MM.1S (cell line): ENCODE measurements around the gene SDHB.

Experiments
- DNase-seq: peaks from one replicate; pipeline ENCODE4 v3.0.0-alpha.2; 2015
- H2AFZ ChIP-seq: fragments of 300-600 bp; sonication (generic); 2 replicates; pipeline ENCODE4 v1.6.0; 2016; ENCODE audit warnings: antibody characterized with exemption, low read length
- H3F3A ChIP-seq: fragments of 300-600 bp; sonication (generic); 2 replicates; pipeline ENCODE4 v1.6.1; 2016; ENCODE audit warnings: mild to moderate bottlenecking, antibody characterized with exemption, low read length, moderate library complexity, mixed read lengths; ENCODE audit not compliant: insufficient read depth
- H3K27ac ChIP-seq: fragments of 300-600 bp; sonication (generic); 2 replicates; pipeline ENCODE4 v1.5.1; 2016; ENCODE audit warnings: mild to moderate bottlenecking, low read length
- H3K27me3 ChIP-seq: fragments of 300-600 bp; sonication (generic); replicated peaks from 2 replicates; pipeline ENCODE4 v1.6.0; 2016; ENCODE audit warnings: low read length; ENCODE audit not compliant: insufficient read depth
- H3K36me3 ChIP-seq: fragments of 300-600 bp; sonication (generic); replicated peaks from 2 replicates; pipeline ENCODE4 v1.6.1; 2016; ENCODE audit warnings: mild to moderate bottlenecking, low read length, mixed read lengths; ENCODE audit not compliant: insufficient read depth
- H3K4me1 ChIP-seq: fragments of 300-600 bp; sonication (generic); 2 replicates; pipeline ENCODE4 v1.6.1; 2016; ENCODE audit warnings: low read length, mixed read lengths
- H3K4me2 ChIP-seq: fragments of 300-600 bp; sonication (generic); 2 replicates; pipeline ENCODE4 v1.6.0; 2016; ENCODE audit warnings: low read depth, low read length
- H3K4me3 ChIP-seq: fragments of 300-600 bp; sonication (generic); 2 replicates; pipeline ENCODE4 v1.5.1; 2016; ENCODE audit warnings: low read length, mixed read lengths
- H3K79me2 ChIP-seq: fragments of 300-600 bp; sonication (generic); 2 replicates; pipeline ENCODE4 v1.6.1; 2016; ENCODE audit warnings: mixed run types, low read length, mixed read lengths
- H3K9ac ChIP-seq: fragments of 300-600 bp; sonication (generic); 2 replicates; pipeline ENCODE4 v1.6.1; 2016; ENCODE audit warnings: low read length, mixed read lengths
- H3K9me2 ChIP-seq: fragments of 300-600 bp; sonication (generic); replicated peaks from 2 replicates; pipeline ENCODE4 v1.6.1; 2016; ENCODE audit warnings: mild to moderate bottlenecking, low read length, mixed read lengths; ENCODE audit not compliant: insufficient read depth
- H3K9me3 ChIP-seq: fragments of 300-600 bp; sonication (generic); replicated peaks from 2 replicates; pipeline ENCODE4 v1.6.1; 2016; ENCODE audit warnings: mild to moderate bottlenecking, low read length, mixed read lengths; ENCODE audit not compliant: insufficient read depth
- H4K20me1 ChIP-seq: fragments of 300-600 bp; sonication (generic); 2 replicates; pipeline ENCODE4 v1.6.1; 2016; ENCODE audit warnings: mild to moderate bottlenecking, low read length, moderate library complexity, mixed read lengths; ENCODE audit not compliant: insufficient read depth
- EZH2 ChIP-seq: fragments of 300-600 bp; sonication (generic); optimal IDR thresholded peaks from 2 replicates; pipeline ENCODE3; 2017; ENCODE audit warnings: low read depth, mild to moderate bottlenecking, antibody characterized with exemption, low read length, mixed read lengths
- EZH2phosphoT487 ChIP-seq: fragments of 300-600 bp; sonication (generic); IDR thresholded peaks from 2 replicates; pipeline ENCODE4 v1.6.1; 2018; ENCODE audit warnings: antibody characterized with exemption, low read length
- TF ChIP-seq, protein P1 (sequence below): fragments of 300-600 bp; sonication (generic); IDR thresholded peaks from 2 replicates; pipeline ENCODE4 v1.5.1; 2016; ENCODE audit warnings: antibody characterized with exemption, low read length, mixed read lengths

The SDHB gene

GRCh38 chr1:17061486-17061885 is 7.7 kb upstream of the SDHB start:
- no peak for DNase-seq
- TF ChIP-seq EZH2 (no peak), EZH2phosphoT487 (no peak)
- TF ChIP-seq, protein P1, sequence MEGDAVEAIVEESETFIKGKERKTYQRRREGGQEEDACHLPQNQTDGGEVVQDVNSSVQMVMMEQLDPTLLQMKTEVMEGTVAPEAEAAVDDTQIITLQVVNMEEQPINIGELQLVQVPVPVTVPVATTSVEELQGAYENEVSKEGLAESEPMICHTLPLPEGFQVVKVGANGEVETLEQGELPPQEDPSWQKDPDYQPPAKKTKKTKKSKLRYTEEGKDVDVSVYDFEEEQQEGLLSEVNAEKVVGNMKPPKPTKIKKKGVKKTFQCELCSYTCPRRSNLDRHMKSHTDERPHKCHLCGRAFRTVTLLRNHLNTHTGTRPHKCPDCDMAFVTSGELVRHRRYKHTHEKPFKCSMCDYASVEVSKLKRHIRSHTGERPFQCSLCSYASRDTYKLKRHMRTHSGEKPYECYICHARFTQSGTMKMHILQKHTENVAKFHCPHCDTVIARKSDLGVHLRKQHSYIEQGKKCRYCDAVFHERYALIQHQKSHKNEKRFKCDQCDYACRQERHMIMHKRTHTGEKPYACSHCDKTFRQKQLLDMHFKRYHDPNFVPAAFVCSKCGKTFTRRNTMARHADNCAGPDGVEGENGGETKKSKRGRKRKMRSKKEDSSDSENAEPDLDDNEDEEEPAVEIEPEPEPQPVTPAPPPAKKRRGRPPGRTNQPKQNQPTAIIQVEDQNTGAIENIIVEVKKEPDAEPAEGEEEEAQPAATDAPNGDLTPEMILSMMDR: no peak
- H3K36me3 ChIP-seq: no peaks in the 10 kb centered on the region
- H3K79me2 ChIP-seq: no peaks in the 10 kb centered on the region
- H3K9me2 ChIP-seq: no peaks in the 10 kb centered on the region
- H3K4me1 ChIP-seq: no peaks in the 10 kb centered on the region
- H3K4me3 ChIP-seq: no peak overlapping the region
- H3K4me2 ChIP-seq: no peak overlapping the region
- H3K27ac ChIP-seq: no peak overlapping the region
- peaks cover 94% of the 10 kb centered on the region for H3K27me3 ChIP-seq
- no peaks in the 10 kb centered on the region for H3F3A ChIP-seq
- no peaks in the 10 kb centered on the region for H4K20me1 ChIP-seq
- no peaks in the 10 kb centered on the region for H3K9me3 ChIP-seq
- H2AFZ ChIP-seq: no peak overlapping the region
- H3K9ac ChIP-seq: no peak overlapping the region

DNA sequence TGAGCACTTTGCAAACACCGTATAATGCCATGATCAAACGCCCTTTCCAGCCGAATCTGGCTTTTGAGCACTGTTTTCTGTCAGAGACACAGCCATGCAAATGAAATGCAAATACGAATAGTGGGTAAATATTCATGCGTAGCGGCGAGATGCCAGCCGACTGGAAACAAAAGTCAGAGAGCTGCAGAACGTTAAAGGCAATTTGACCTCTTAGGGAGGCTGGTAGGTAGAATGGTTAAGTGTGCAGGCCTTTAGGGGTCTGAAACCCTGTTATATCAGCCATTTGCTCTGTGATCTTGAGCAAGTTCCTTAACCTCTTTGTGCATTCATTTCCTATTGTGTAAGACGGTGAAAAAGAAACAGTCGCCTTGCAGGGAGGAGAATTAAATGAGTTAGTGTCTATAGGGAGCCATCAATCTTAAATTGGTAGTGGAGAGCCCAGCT is 6.5 kb upstream of the SDHB start:
- no peak overlapping the region for H3K9ac ChIP-seq
- no peaks in the 10 kb centered on the region for H3K9me3 ChIP-seq
- DNase-seq: no peak
- no peaks in the 10 kb centered on the region for H4K20me1 ChIP-seq
- no peak overlapping the region for H3K27ac ChIP-seq
- no peak overlapping the region for H3K4me2 ChIP-seq
- no peaks in the 10 kb centered on the region for H3K4me1 ChIP-seq
- no peaks in the 10 kb centered on the region for H3K36me3 ChIP-seq
- H3K4me3 ChIP-seq: no peak overlapping the region
- H3K27me3 ChIP-seq: peaks cover 94% of the 10 kb centered on the region
- no peaks in the 10 kb centered on the region for H3F3A ChIP-seq
- no peaks in the 10 kb centered on the region for H3K9me2 ChIP-seq
- H2AFZ ChIP-seq: no peak overlapping the region
- no peak for TF ChIP-seq EZH2phosphoT487
- no peak for TF ChIP-seq EZH2
- TF ChIP-seq, protein P1: no peak
- no peaks in the 10 kb centered on the region for H3K79me2 ChIP-seq

DNA sequence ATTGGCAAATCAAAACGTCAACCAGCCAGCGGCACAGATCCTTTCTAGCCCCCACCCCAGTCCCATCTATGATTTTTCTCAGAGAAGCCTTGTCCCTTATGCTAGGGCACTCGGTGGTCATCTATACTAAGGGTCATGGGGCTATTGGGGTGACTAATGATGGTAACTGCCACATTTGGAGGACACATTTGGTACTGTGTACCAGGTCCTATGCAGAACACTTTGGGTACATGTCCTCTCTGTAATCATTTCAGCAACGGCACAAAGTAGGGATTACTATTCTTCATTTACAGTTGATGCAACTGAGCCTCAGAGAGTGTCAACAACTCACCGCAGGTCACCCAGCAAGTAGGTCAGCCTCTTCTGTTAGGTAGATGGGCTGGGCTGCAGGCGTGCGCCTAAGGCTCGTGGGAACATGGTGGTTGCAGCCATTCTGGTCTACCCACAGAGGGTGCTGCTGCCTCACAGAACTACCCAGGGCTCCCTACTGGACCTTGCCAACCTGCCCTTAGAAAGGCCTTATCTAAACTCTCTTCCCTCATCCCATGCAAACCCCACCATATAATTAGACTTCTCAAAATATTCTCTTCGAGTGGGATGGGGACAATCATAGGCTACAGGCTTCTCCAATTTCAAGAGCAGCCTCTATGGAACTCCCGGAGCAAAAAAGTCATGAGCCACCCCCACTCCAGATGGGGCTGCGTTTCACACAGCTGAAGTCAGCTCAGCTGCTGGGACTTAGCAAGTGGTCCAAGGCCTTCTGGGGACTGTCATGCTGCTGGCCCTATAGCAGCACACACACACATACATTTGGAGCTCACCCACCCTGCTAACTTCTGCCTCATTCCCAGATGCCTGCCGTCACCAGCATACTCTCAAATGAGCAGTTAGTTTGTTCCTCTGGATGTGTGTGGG is 5.8 kb upstream of the SDHB start:
- no peaks in the 10 kb centered on the region for H3K79me2 ChIP-seq
- TF ChIP-seq EZH2 (no peak), EZH2phosphoT487 (no peak)
- TF ChIP-seq, protein P1: peak; percentile 64
- H3K27ac ChIP-seq: no peak overlapping the region
- peaks cover 91% of the 10 kb centered on the region for H3K27me3 ChIP-seq
- H3K9ac ChIP-seq: no peak overlapping the region
- H3K36me3 ChIP-seq: no peaks in the 10 kb centered on the region
- DNase-seq: peak; percentile 58
- H4K20me1 ChIP-seq: no peaks in the 10 kb centered on the region
- no peaks in the 10 kb centered on the region for H3F3A ChIP-seq
- H3K9me3 ChIP-seq: no peaks in the 10 kb centered on the region
- H3K4me2 ChIP-seq: no peak overlapping the region
- no peaks in the 10 kb centered on the region for H3K4me1 ChIP-seq
- no peaks in the 10 kb centered on the region for H3K9me2 ChIP-seq
- no peak overlapping the region for H2AFZ ChIP-seq
- no peak overlapping the region for H3K4me3 ChIP-seq
